HG02943 (cell line): ENCODE results near the gene SMARCB1.

ENCODE experiments used
- ATAC-seq: cut with Tn5 transposase; IDR thresholded peaks from one replicate; pipeline ENCODE4 v1.9.1; 2021; ENCODE audit warnings: mild to moderate bottlenecking, low read depth, moderate library complexity; ENCODE audit not compliant: unreplicated experiment

SMARCB1 gene

DNA sequence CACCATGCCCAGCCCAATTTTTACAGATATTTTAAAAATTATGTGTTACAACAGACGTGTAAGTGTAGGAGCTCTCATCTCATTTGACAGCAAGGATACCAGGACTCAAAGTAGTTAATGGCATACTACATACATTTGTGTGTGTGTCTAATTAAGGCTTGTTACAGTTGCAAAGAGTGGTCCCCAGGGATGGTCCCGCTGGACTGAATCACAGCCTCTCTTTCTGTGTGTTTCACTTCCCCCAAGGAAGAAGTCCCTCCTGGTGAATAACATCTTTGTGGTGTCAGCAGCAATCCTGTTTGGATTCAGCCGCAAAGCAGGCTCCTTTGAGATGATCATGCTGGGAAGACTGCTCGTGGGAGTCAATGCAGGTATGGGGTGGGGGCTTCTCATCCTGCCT is 88.1 kb downstream of the SMARCB1 start:
- ATAC-seq: no peak

DNA sequence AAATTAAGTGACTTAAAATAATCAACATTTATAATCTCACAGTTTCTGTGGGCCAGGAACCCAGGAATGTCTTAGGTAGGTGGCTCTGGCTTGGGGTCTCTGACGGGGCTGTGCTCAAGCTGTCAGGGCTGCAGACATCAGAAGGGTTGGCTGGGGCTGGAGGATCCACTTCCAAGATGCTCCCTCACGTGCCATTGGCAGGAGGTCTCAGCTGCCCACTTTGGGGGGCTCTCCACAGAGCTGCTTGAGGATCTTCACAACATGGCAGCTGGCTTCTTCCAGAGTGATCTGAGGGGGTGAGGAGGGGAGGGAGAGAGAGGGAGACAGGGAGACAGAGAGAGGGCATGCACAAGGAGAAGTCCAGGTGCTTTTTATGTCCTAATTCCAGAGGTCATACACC is 89.0 kb downstream of the SMARCB1 start:
- no peak for ATAC-seq

DNA sequence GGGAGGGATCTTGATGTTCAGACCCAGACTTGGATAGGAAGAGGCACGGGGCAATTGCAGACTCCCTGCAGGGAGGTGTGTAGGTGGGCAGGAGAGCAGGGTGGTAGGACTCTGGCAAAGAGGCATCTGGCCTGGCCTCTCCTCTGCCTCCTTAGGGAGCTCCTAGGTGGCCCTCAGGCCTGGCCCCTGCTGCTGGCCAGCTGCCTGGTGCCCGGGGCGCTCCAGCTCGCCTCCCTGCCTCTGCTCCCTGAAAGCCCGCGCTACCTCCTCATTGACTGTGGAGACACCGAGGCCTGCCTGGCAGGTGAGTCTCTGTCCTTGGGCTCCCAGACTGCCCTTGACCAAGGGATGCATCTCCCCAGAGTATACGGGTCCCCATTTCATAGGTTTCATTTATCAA is 90.8 kb downstream of the SMARCB1 start:
- ATAC-seq: no peak

DNA sequence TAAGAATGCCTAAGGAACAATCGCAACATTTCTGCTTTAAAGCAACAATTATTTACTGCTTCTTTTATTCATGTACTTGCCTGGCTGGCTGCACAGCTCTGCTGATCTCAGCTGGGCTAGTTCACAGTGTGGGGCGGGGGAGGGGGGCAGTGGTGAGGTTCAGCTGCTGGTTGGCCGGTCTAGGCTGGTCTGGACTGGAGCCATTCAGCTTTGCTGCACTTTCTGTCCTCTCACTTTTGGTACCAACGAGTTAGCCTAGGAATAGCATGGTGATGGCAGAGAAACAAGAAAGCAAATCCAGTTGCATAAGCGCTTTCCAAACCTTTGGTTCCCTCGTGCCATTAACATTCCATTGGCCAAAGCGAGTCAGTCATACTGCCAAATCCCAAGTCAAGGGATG is 91.5 kb downstream of the SMARCB1 start:
- ATAC-seq: no peak

DNA sequence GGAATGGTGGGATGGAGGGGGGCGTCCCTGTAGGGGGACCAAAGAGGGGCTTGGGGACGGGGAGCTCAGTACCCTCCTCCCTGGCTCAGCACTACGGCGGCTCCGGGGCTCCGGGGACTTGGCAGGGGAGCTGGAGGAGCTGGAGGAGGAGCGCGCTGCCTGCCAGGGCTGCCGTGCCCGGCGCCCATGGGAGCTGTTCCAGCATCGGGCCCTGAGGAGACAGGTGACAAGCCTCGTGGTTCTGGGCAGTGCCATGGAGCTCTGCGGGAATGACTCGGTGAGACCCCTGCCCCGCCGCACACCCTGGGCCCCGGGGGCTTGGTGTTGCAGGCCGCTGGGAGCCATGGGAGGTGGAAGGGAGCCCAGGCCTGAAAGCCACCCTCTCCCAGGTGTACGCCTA is 95.6 kb downstream of the SMARCB1 start:
- no peak for ATAC-seq

DNA sequence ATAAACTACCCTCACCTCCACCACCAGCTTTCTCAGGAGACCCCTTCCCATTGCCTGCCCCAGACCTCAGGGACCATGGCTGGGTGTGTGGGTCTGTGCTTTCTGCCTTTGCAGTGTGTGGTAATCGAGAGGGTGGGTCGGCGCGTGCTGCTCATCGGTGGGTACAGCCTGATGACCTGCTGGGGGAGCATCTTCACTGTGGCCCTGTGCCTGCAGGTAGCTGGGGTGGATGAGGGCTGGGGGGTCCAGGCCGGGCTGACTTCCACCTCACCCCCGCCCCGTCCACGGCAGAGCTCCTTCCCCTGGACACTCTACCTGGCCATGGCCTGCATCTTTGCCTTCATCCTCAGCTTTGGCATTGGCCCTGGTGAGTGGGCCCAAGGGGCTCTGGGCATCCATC is 96.9 kb downstream of the SMARCB1 start:
- no peak for ATAC-seq

DNA sequence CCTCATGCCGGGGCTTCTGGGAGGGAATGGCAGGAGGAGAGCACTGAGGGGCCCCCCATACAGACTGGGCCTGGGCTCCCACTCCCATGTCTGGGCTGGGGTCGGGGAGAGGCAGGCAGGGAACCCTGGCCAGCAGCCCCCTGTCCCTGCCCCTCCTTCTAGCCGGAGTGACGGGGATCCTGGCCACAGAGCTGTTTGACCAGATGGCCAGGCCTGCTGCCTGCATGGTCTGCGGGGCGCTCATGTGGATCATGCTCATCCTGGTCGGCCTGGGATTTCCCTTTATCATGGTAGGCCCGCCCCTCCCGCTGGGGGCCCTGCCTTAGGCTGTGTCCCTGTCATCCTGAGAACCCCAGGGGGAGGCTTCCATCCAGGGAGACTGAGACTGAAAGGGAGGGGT is 97.4 kb downstream of the SMARCB1 start:
- ATAC-seq: no peak
